ENCODE results near the gene PTPRN2. TPM values are rescaled to one million over a fixed set of nuclear protein-coding genes. Genes with fewer than 3 reads are reported as not detected.

The PTPRN2 gene
- total RNA-seq, 1 experiment from 2014 or later, result 1.7 TPM

DNA sequence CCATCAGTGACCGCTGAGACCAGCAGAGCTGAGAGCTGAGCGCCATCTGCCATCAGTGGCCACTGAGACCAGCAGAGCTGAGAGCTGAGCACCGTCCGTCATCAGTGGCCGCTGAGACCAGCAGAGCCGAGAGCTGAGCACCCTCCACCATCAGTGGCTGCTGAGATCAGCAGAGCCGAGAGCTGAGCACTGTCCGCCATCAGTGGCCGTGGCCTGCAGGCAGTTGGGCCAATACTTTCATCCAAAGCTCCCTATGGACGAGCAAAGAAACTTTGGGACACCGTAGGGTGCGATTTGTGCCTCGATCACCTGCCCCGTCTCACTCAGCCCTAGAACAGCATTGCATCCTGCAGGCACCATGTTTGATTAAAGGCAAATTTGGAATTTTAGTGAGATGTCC, 985.0 kb downstream of the PTPRN2 start:
- Histone ChIP-seq H3K4me1 (ENCODE audit: low read length) (no peaks in the 10 kb centered on the region), H3K27ac (ENCODE audit: low read length) (no peak overlapping the region), H3K9ac (ENCODE audit: low read length) (no peak overlapping the region), H2AFZ (ENCODE audit: low read length) (no peak overlapping the region), H3K79me2 (ENCODE audit: low read length) (no peaks in the 10 kb centered on the region), H3K9me3 (ENCODE audit: low read length) (no peaks in the 10 kb centered on the region), H4K20me1 (ENCODE audit: insufficient read depth, low read depth, low read length) (no peaks in the 10 kb centered on the region), H3K4me2 (ENCODE audit: low read depth, low read length, poor library complexity, severe bottlenecking) (no peak overlapping the region), H3K9me2 (replicated peaks; ENCODE audit: insufficient read depth, low read length) (no peaks in the 10 kb centered on the region), H3K36me3 (ENCODE audit: insufficient read depth, low read length) (no peaks in the 10 kb centered on the region), H3K27me3 (ENCODE audit: low read length) (no peaks in the 10 kb centered on the region), H3K4me3 (ENCODE audit: low read length) (no peak overlapping the region)
- no peak for DNase-seq

DNA sequence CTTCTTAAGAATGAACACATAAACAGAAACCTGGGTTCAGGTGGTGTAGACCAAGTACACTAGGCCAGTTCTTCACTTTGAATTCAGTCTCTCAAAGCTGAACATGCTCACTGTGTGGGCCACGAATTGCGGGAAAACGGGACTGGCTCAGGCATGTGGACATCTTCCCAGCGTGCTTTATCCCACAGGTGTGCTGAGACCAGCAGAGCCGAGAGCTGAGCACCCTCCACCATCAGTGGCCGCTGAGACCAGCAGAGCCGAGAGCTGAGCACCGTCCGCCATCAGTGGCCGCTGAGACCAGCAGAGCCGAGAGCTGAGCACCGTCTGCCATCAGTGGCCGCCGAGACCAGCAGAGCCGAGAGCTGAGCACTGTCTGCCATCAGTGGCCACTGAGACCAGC, 985.5 kb downstream of the PTPRN2 start:
- Histone ChIP-seq H3K27ac (ENCODE audit: low read length) (no peak overlapping the region), H3K36me3 (ENCODE audit: insufficient read depth, low read length) (no peaks in the 10 kb centered on the region), H3K27me3 (ENCODE audit: low read length) (no peaks in the 10 kb centered on the region), H4K20me1 (ENCODE audit: insufficient read depth, low read depth, low read length) (no peaks in the 10 kb centered on the region), H3K79me2 (ENCODE audit: low read length) (no peaks in the 10 kb centered on the region), H3K9me3 (ENCODE audit: low read length) (no peaks in the 10 kb centered on the region), H3K4me1 (ENCODE audit: low read length) (no peaks in the 10 kb centered on the region), H3K9me2 (replicated peaks; ENCODE audit: insufficient read depth, low read length) (no peaks in the 10 kb centered on the region), H2AFZ (ENCODE audit: low read length) (no peak overlapping the region), H3K4me2 (ENCODE audit: low read depth, low read length, poor library complexity, severe bottlenecking) (no peak overlapping the region), H3K4me3 (ENCODE audit: low read length) (no peak overlapping the region), H3K9ac (ENCODE audit: low read length) (no peak overlapping the region)
- no peak for DNase-seq

DNA sequence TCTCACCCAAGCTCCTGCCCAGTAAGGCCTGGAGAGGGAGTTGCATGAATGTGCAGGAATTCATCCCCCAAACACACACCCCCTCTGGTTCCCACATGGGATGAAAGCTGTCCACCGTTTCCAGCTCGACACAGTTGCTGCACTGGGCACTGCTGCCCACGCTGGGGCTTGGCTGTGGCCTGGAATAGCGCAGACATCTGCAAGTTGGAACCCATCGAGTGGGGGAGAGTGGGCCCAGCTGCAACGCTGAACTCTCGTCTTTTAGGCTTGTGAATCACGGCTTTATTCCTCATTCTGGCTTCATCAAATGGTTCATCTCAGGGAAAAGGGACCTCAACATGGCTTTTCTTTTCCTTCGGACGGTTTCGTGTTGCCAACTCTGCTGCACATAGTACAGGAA, 986.1 kb downstream of the PTPRN2 start:
- Histone ChIP-seq H3K4me1 (ENCODE audit: low read length) (no peaks in the 10 kb centered on the region), H3K4me3 (ENCODE audit: low read length) (no peak overlapping the region), H2AFZ (ENCODE audit: low read length) (no peak overlapping the region)

DNA sequence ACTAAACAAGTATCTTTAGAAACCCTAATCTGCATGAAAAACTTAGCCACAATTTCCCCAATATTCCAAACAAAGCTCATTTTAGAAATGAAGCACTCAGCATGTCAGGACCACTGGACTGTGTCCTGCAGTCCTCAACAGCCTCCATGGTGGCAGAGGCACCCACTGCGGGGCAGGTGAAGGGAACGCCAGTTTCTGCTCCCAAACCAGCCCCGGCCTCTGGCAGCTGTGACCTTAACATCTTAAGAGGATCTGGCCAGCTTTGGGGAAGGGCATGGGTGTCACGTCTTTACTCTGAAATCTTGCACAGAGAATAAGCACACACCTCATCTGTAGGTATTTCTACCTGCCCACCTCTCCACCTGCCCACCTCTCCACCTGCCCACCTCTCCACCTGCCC, 988.1 kb downstream of the PTPRN2 start:
- no peaks in the 10 kb centered on the region for H3K4me1 ChIP-seq (ENCODE audit: low read length)
- H3K4me3 ChIP-seq (ENCODE audit: low read length), result no peak overlapping the region
- no peaks in the 10 kb centered on the region for H3K9me3 ChIP-seq (ENCODE audit: low read length)
- H3K9ac ChIP-seq (ENCODE audit: low read length), result no peak overlapping the region
- no peak overlapping the region for H2AFZ ChIP-seq (ENCODE audit: low read length)
- no peaks in the 10 kb centered on the region for H3K79me2 ChIP-seq (ENCODE audit: low read length)
- no peaks in the 10 kb centered on the region for H3K36me3 ChIP-seq (ENCODE audit: insufficient read depth, low read length)
- no peaks in the 10 kb centered on the region for H4K20me1 ChIP-seq (ENCODE audit: insufficient read depth, low read depth, low read length)
- H3K27ac ChIP-seq (ENCODE audit: low read length), result no peak overlapping the region
- no peak overlapping the region for H3K4me2 ChIP-seq (ENCODE audit: low read depth, low read length, poor library complexity, severe bottlenecking)
- DNase-seq, result no peak
- H3K9me2 ChIP-seq (replicated peaks; ENCODE audit: insufficient read depth, low read length), result no peaks in the 10 kb centered on the region
- H3K27me3 ChIP-seq (ENCODE audit: low read length), result no peaks in the 10 kb centered on the region

More for the DNA sequence above, 986.1 kb downstream of the PTPRN2 start:
- H3K9me3 ChIP-seq (ENCODE audit: low read length), result no peaks in the 10 kb centered on the region
- no peaks in the 10 kb centered on the region for H3K9me2 ChIP-seq (replicated peaks; ENCODE audit: insufficient read depth, low read length)
- DNase-seq, result no peak
- H3K9ac ChIP-seq (ENCODE audit: low read length), result no peak overlapping the region
- H3K4me2 ChIP-seq (ENCODE audit: low read depth, low read length, poor library complexity, severe bottlenecking), result no peak overlapping the region
- no peaks in the 10 kb centered on the region for H3K36me3 ChIP-seq (ENCODE audit: insufficient read depth, low read length)
- no peaks in the 10 kb centered on the region for H3K27me3 ChIP-seq (ENCODE audit: low read length)
- no peaks in the 10 kb centered on the region for H4K20me1 ChIP-seq (ENCODE audit: insufficient read depth, low read depth, low read length)
- H3K27ac ChIP-seq (ENCODE audit: low read length), result no peak overlapping the region
- no peaks in the 10 kb centered on the region for H3K79me2 ChIP-seq (ENCODE audit: low read length)

DNA sequence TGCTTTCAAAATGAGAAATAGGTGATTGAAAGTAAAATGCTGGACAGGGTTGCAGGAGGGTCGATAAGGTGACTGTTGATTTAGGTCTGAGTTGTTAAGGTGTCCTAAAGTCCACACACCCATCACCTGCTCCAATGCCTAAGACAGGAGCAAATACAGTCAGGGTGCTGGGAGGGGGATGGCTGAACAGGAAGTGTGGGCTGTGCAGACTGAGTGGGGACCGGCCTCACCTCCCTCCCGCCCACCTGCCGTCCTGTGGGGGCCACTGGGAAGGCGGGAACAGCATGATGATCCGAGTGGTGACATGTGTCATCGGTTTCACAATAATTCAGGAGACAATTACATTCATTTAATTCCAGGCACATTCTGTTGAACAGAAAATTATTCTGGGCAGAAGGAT, 990.1 kb downstream of the PTPRN2 start:
- H4K20me1 ChIP-seq (ENCODE audit: insufficient read depth, low read depth, low read length), result no peaks in the 10 kb centered on the region
- H3K9ac ChIP-seq (ENCODE audit: low read length), result no peak overlapping the region
- no peaks in the 10 kb centered on the region for H3K9me3 ChIP-seq (ENCODE audit: low read length)
- no peaks in the 10 kb centered on the region for H3K9me2 ChIP-seq (replicated peaks; ENCODE audit: insufficient read depth, low read length)
- H3K4me2 ChIP-seq (ENCODE audit: low read depth, low read length, poor library complexity, severe bottlenecking), result no peak overlapping the region
- no peaks in the 10 kb centered on the region for H3K4me1 ChIP-seq (ENCODE audit: low read length)
- no peaks in the 10 kb centered on the region for H3K36me3 ChIP-seq (ENCODE audit: insufficient read depth, low read length)
- DNase-seq, result no peak
- no peak overlapping the region for H2AFZ ChIP-seq (ENCODE audit: low read length)
- no peaks in the 10 kb centered on the region for H3K79me2 ChIP-seq (ENCODE audit: low read length)
- no peak overlapping the region for H3K27ac ChIP-seq (ENCODE audit: low read length)
- no peaks in the 10 kb centered on the region for H3K27me3 ChIP-seq (ENCODE audit: low read length)
- H3K4me3 ChIP-seq (ENCODE audit: low read length), result no peak overlapping the region

DNA sequence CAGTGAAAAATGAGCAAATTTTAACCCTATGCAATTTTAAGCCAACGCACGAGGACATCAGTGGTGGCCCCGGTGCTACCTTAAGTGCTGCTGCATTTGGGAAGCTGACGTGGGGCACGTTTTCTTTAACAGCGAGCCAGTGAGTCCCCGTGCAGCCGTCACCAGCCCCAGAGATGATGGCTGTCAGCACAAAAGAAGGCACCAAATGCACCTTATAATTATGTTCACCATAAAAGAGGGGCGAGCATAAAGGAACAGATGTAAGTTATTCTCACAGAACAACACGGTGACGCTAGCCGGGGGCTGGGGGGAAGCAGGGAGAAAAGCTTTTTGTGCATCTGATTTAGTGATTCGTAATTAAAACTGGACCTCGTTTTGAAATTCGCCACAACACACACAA, 990.7 kb downstream of the PTPRN2 start:
- no peak overlapping the region for H3K9ac ChIP-seq (ENCODE audit: low read length)
- no peak overlapping the region for H2AFZ ChIP-seq (ENCODE audit: low read length)
- no peaks in the 10 kb centered on the region for H4K20me1 ChIP-seq (ENCODE audit: insufficient read depth, low read depth, low read length)
- H3K27ac ChIP-seq (ENCODE audit: low read length), result no peak overlapping the region
- H3K4me2 ChIP-seq (ENCODE audit: low read depth, low read length, poor library complexity, severe bottlenecking), result no peak overlapping the region
- H3K4me3 ChIP-seq (ENCODE audit: low read length), result no peak overlapping the region
- H3K9me2 ChIP-seq (replicated peaks; ENCODE audit: insufficient read depth, low read length), result no peaks in the 10 kb centered on the region
- H3K4me1 ChIP-seq (ENCODE audit: low read length), result no peaks in the 10 kb centered on the region
- DNase-seq, result no peak
- no peaks in the 10 kb centered on the region for H3K9me3 ChIP-seq (ENCODE audit: low read length)
- no peaks in the 10 kb centered on the region for H3K79me2 ChIP-seq (ENCODE audit: low read length)
- no peaks in the 10 kb centered on the region for H3K27me3 ChIP-seq (ENCODE audit: low read length)
- no peaks in the 10 kb centered on the region for H3K36me3 ChIP-seq (ENCODE audit: insufficient read depth, low read length)

DNA sequence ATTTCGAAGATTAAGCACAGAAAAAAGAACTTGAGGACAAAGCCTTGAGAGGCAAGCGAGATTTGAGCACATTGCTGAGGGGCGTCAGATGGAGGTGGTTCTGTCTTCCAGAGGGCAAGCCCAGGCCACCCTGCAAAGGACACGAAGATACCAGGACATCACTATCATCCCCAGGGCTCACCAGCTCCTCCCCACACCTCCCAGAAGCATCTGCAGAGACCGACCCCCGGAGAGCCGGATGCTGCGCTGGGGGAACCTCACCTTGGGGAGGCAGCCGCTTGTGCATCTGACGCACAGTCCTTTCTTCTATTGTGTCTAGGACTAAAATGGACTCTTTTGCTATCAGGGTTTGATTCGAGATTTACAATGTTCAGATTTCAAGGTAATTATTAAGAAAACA, 991.2 kb downstream of the PTPRN2 start:
- H3K4me3 ChIP-seq (ENCODE audit: low read length), result no peak overlapping the region
- no peaks in the 10 kb centered on the region for H3K36me3 ChIP-seq (ENCODE audit: insufficient read depth, low read length)
- no peak for DNase-seq
- H3K79me2 ChIP-seq (ENCODE audit: low read length), result no peaks in the 10 kb centered on the region
- no peaks in the 10 kb centered on the region for H3K9me3 ChIP-seq (ENCODE audit: low read length)
- H4K20me1 ChIP-seq (ENCODE audit: insufficient read depth, low read depth, low read length), result no peaks in the 10 kb centered on the region
- H3K27me3 ChIP-seq (ENCODE audit: low read length), result no peaks in the 10 kb centered on the region
- H3K4me2 ChIP-seq (ENCODE audit: low read depth, low read length, poor library complexity, severe bottlenecking), result no peak overlapping the region
- H3K9ac ChIP-seq (ENCODE audit: low read length), result no peak overlapping the region
- no peaks in the 10 kb centered on the region for H3K4me1 ChIP-seq (ENCODE audit: low read length)
- no peaks in the 10 kb centered on the region for H3K9me2 ChIP-seq (replicated peaks; ENCODE audit: insufficient read depth, low read length)
- no peak overlapping the region for H2AFZ ChIP-seq (ENCODE audit: low read length)
- no peak overlapping the region for H3K27ac ChIP-seq (ENCODE audit: low read length)

DNA sequence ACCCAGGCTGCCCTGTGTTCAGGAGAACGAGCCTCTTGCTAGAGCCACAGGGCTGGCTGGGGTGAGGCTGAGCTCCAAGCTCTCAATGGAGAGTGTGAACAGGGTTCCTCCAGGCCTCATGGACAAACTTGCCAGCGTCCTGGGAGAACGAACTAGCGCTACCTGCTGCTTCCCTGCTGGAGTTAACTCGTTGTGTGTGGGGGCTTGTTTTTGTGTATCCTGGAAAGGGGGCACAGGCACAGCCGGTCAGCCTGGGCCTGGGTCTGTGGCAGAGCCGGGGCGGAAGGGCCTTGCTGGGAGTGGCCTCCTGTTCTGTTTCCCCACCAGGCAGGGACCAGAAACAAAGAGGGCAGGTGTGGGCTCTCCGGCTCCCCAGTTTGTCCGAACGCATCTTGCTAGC, 991.6 kb downstream of the PTPRN2 start:
- H3K9me3 ChIP-seq (ENCODE audit: low read length), result no peaks in the 10 kb centered on the region
- H3K79me2 ChIP-seq (ENCODE audit: low read length), result no peaks in the 10 kb centered on the region
- H4K20me1 ChIP-seq (ENCODE audit: insufficient read depth, low read depth, low read length), result no peaks in the 10 kb centered on the region
- no peak for DNase-seq
- no peaks in the 10 kb centered on the region for H3K36me3 ChIP-seq (ENCODE audit: insufficient read depth, low read length)
- H2AFZ ChIP-seq (ENCODE audit: low read length), result no peak overlapping the region
- no peak overlapping the region for H3K9ac ChIP-seq (ENCODE audit: low read length)
- no peaks in the 10 kb centered on the region for H3K4me1 ChIP-seq (ENCODE audit: low read length)
- no peaks in the 10 kb centered on the region for H3K27me3 ChIP-seq (ENCODE audit: low read length)
- H3K27ac ChIP-seq (ENCODE audit: low read length), result no peak overlapping the region
- H3K4me3 ChIP-seq (ENCODE audit: low read length), result no peak overlapping the region
- no peaks in the 10 kb centered on the region for H3K9me2 ChIP-seq (replicated peaks; ENCODE audit: insufficient read depth, low read length)
- H3K4me2 ChIP-seq (ENCODE audit: low read depth, low read length, poor library complexity, severe bottlenecking), result no peak overlapping the region
